HepG2 (cell line): ENCODE measurements around the gene DNAAF1. TPM values are rescaled to one million over a fixed set of nuclear protein-coding genes. Genes with fewer than 3 reads are reported as not detected.

ENCODE experiments used
- ESRRA ChIP-seq: sonication (generic); formaldehyde crosslinking; IDR thresholded peaks from 2 replicates; pipeline ENCODE4 v1.5.1; 2020; ENCODE audit warnings: mild to moderate bottlenecking, low read depth, missing genetic modification reagents
- FOXA3 ChIP-seq: IDR thresholded peaks from 2 replicates; pipeline ENCODE4 v1.6.1; 2016; ENCODE audit warnings: missing genetic modification reagents, missing compliant biosample characterization
- GATAD2A ChIP-seq: IDR thresholded peaks from 2 replicates; pipeline ENCODE4 v1.6.1; 2016
- HDAC1 ChIP-seq: sonication (generic); formaldehyde crosslinking; IDR thresholded peaks from 2 replicates; pipeline ENCODE4 v1.5.1; 2020; ENCODE audit warnings: mild to moderate bottlenecking, missing genetic modification reagents
- SMAD9 ChIP-seq: sonication (generic); formaldehyde crosslinking; IDR thresholded peaks from 2 replicates; pipeline ENCODE4 v1.5.1; 2020; ENCODE audit warnings: mild to moderate bottlenecking, missing genetic modification reagents
- TAF1 ChIP-seq: sonication (generic); formaldehyde crosslinking; IDR thresholded peaks from 2 replicates; pipeline ENCODE4 v1.4.0; 2020; ENCODE audit warnings: missing genetic modification reagents
- ZBTB38 ChIP-seq: sonication (generic); formaldehyde crosslinking; IDR thresholded peaks from 2 replicates; pipeline ENCODE4 v1.5.1; 2020; ENCODE audit warnings: mild to moderate bottlenecking, missing genetic modification reagents
- ZNF12 ChIP-seq: sonication (generic); formaldehyde crosslinking; IDR thresholded peaks from 2 replicates; pipeline ENCODE4 v1.5.0; 2020; ENCODE audit warnings: missing genetic modification reagents
- ZNF224 ChIP-seq: sonication (generic); formaldehyde crosslinking; IDR thresholded peaks from 2 replicates; pipeline ENCODE4 v1.5.0; 2020; ENCODE audit warnings: mild to moderate bottlenecking, missing genetic modification reagents
- ZNF317 ChIP-seq: sonication (generic); formaldehyde crosslinking; IDR thresholded peaks from 2 replicates; pipeline ENCODE4 v1.5.0; 2020; ENCODE audit warnings: mild to moderate bottlenecking, missing genetic modification reagents
- ZNF446 ChIP-seq: sonication (generic); formaldehyde crosslinking; IDR thresholded peaks from 2 replicates; pipeline ENCODE4 v1.5.0; 2020; ENCODE audit warnings: mild to moderate bottlenecking, missing genetic modification reagents
- ZNF557 ChIP-seq: sonication (generic); formaldehyde crosslinking; IDR thresholded peaks from 2 replicates; pipeline ENCODE4 v1.4.0; 2020; ENCODE audit warnings: missing genetic modification reagents
- polyA plus RNA-seq, 8 experiments: library from polyadenylated mRNA; depleted of rRNA in 3 of 8; stranded (reverse) in 7 of 8; unstranded in 1 of 8; fragments of >200 nt; fragmentation: Illumina TruSeq in 4 of 8; extraction: Trizol in 4 of 8; gene quantifications; 2 replicates each; pipeline versions ENCODE4 v1.2.1 to v1.2.3, GENCODE V29; 2011 to 2016; ENCODE audit warnings: low read depth in 4 of 8, missing spikeins in 1 of 8, mixed read lengths in 1 of 8; ENCODE audit not compliant: insufficient read depth in 1 of 8
- total RNA-seq, 5 experiments: library from RNA; depleted of rRNA; stranded (reverse); fragments of >200 nt; fragmentation: Illumina TruSeq; extraction: Trizol; gene quantifications; 2 replicates each; pipeline ENCODE4 v1.2.3, GENCODE V29; 2016; ENCODE audit warnings: low read depth in 1 of 5
- TF ChIP-seq, protein P1 (sequence below): sonication (generic); formaldehyde crosslinking; IDR thresholded peaks from 2 replicates; pipeline ENCODE4 v1.5.1; 2020; ENCODE audit warnings: mild to moderate bottlenecking, missing genetic modification reagents
- TF ChIP-seq, protein P2 (sequence below): sonication (generic); formaldehyde crosslinking; IDR thresholded peaks from 2 replicates; pipeline ENCODE4 v1.5.1; 2020; ENCODE audit warnings: mild to moderate bottlenecking, missing genetic modification reagents, moderate library complexity
- TF ChIP-seq, protein P3 (sequence below): sonication (generic); formaldehyde crosslinking; IDR thresholded peaks from 2 replicates; pipeline ENCODE4 v1.4.0; 2020; ENCODE audit warnings: missing genetic modification reagents; ENCODE audit errors: not compliant biosample characterization
- TF ChIP-seq, protein P4 (sequence below): sonication (generic); formaldehyde crosslinking; IDR thresholded peaks from 2 replicates; pipeline ENCODE4 v1.9.0; 2022; ENCODE audit warnings: missing genetic modification reagents, mild to moderate bottlenecking, borderline replicate concordance
- TF ChIP-seq, protein P5 (sequence below): sonication (generic); formaldehyde crosslinking; IDR thresholded peaks from 2 replicates; pipeline ENCODE4 v1.4.0; 2020; ENCODE audit warnings: mild to moderate bottlenecking, low read depth, missing genetic modification reagents

Gene DNAAF1
- total and polyA plus RNA-seq, 2 of the 13 experiments (the other 11 are each of a cell fraction or from before 2014, with no cell fraction given): 0.04 TPM; not detected in 1

DNA sequence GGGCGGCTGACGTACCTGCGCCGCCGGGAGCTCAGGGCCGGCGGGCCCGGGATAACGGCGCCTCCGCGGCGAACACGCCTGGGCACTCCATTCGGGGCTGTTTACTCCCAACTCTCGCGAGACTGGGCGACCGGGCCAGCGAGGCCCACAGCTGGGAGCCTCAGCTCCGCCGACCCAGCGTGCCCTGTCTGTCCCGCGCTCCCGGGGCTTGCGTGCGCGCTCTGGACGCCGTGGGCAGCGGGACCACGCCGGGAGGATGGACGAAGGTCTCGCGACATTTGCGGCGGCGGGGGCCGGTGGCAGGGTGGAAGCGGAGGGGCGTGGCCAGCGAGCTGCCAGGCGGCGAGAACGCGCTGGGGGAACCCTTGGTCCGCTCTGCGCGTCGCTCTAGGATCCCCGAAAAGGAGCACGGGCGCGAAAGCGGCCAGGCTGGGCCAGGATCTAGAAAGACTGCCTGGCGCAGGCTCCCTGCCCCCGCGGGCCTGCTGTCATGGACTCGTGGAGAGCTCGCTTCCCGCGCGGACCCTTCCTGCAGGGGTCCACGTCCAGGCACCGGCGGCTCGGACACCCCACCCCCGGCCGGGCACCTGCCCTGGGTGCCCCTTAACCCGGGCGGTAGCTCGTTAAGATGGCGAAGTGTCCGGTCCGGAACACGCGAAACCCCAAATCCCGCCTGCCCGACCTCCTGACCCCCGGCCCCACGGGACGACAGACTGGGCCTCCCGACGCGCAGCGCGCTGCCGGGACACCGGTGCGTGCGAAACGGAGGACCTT lies 28.2 kb upstream of the DNAAF1 start, which contains the start of gene MBTPS1 (continued):
- peak; percentile 94 for TF ChIP-seq HDAC1
- no peak for TF ChIP-seq ZNF12
- TF ChIP-seq, protein P1, sequence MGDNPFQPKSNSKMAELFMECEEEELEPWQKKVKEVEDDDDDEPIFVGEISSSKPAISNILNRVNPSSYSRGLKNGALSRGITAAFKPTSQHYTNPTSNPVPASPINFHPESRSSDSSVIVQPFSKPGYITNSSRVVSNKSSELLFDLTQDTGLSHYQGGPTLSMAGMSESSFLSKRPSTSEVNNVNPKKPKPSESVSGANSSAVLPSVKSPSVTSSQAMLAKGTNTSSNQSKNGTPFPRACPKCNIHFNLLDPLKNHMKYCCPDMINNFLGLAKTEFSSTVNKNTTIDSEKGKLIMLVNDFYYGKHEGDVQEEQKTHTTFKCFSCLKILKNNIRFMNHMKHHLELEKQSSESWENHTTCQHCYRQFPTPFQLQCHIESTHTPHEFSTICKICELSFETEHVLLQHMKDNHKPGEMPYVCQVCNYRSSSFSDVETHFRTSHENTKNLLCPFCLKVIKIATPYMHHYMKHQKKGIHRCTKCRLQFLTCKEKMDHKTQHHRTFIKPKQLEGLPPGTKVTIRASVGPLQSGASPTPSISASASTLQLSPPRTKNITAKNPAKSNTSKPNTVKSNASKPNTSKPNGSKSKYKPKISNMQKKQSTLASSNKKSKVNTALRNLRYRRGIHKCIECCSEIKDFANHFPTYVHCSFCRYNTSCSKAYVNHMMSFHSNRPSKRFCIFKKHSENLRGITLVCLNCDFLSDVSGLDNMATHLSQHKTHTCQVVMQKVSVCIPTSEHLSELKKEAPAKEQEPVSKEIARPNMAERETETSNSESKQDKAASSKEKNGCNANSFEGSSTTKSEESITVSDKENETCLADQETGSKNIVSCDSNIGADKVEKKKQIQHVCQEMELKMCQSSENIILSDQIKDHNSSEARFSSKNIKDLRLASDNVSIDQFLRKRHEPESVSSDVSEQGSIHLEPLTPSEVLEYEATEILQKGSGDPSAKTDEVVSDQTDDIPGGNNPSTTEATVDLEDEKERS (CRISPR knock-in tag): no peak
- TF ChIP-seq GATAD2A (CRISPR knock-in tag): 0 out of 2 replicates have a peak, but pooled peaks have one; percentile 23
- TF ChIP-seq ESRRA: peak; percentile 41; the same call in 1 of the 2 replicates
- TF ChIP-seq, protein P2, sequence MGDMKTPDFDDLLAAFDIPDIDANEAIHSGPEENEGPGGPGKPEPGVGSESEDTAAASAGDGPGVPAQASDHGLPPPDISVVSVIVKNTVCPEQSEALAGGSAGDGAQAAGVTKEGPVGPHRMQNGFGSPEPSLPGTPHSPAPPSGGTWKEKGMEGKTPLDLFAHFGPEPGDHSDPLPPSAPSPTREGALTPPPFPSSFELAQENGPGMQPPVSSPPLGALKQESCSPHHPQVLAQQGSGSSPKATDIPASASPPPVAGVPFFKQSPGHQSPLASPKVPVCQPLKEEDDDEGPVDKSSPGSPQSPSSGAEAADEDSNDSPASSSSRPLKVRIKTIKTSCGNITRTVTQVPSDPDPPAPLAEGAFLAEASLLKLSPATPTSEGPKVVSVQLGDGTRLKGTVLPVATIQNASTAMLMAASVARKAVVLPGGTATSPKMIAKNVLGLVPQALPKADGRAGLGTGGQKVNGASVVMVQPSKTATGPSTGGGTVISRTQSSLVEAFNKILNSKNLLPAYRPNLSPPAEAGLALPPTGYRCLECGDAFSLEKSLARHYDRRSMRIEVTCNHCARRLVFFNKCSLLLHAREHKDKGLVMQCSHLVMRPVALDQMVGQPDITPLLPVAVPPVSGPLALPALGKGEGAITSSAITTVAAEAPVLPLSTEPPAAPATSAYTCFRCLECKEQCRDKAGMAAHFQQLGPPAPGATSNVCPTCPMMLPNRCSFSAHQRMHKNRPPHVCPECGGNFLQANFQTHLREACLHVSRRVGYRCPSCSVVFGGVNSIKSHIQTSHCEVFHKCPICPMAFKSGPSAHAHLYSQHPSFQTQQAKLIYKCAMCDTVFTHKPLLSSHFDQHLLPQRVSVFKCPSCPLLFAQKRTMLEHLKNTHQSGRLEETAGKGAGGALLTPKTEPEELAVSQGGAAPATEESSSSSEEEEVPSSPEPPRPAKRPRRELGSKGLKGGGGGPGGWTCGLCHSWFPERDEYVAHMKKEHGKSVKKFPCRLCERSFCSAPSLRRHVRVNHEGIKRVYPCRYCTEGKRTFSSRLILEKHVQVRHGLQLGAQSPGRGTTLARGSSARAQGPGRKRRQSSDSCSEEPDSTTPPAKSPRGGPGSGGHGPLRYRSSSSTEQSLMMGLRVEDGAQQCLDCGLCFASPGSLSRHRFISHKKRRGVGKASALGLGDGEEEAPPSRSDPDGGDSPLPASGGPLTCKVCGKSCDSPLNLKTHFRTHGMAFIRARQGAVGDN (CRISPR knock-in tag): peak; percentile 96
- peak; percentile 76 for TF ChIP-seq ZNF317 (CRISPR knock-in tag)
- peak; percentile 85 for TF ChIP-seq ZBTB38 (CRISPR knock-in tag)
- TF ChIP-seq ZNF446: peak; percentile 93; the same call in 1 of the 2 replicates
- peak; percentile 75 for TF ChIP-seq TAF1
- no peak for TF ChIP-seq ZNF557 (CRISPR knock-in tag)
- TF ChIP-seq, protein P3, sequence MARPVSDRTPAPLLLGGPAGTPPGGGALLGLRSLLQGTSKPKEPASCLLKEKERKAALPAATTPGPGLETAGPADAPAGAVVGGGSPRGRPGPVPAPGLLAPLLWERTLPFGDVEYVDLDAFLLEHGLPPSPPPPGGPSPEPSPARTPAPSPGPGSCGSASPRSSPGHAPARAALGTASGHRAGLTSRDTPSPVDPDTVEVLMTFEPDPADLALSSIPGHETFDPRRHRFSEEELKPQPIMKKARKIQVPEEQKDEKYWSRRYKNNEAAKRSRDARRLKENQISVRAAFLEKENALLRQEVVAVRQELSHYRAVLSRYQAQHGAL (CRISPR knock-in tag): no peak
- peak; percentile 89 for TF ChIP-seq FOXA3 (CRISPR knock-in tag)
- TF ChIP-seq, protein P4, sequence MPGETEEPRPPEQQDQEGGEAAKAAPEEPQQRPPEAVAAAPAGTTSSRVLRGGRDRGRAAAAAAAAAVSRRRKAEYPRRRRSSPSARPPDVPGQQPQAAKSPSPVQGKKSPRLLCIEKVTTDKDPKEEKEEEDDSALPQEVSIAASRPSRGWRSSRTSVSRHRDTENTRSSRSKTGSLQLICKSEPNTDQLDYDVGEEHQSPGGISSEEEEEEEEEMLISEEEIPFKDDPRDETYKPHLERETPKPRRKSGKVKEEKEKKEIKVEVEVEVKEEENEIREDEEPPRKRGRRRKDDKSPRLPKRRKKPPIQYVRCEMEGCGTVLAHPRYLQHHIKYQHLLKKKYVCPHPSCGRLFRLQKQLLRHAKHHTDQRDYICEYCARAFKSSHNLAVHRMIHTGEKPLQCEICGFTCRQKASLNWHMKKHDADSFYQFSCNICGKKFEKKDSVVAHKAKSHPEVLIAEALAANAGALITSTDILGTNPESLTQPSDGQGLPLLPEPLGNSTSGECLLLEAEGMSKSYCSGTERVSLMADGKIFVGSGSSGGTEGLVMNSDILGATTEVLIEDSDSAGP: peak; percentile 81; the same call in 1 of the 2 replicates
- 0 out of 2 replicates have a peak, but pooled peaks have one; percentile 27 for TF ChIP-seq ZNF224 (CRISPR knock-in tag)
- TF ChIP-seq, protein P5, sequence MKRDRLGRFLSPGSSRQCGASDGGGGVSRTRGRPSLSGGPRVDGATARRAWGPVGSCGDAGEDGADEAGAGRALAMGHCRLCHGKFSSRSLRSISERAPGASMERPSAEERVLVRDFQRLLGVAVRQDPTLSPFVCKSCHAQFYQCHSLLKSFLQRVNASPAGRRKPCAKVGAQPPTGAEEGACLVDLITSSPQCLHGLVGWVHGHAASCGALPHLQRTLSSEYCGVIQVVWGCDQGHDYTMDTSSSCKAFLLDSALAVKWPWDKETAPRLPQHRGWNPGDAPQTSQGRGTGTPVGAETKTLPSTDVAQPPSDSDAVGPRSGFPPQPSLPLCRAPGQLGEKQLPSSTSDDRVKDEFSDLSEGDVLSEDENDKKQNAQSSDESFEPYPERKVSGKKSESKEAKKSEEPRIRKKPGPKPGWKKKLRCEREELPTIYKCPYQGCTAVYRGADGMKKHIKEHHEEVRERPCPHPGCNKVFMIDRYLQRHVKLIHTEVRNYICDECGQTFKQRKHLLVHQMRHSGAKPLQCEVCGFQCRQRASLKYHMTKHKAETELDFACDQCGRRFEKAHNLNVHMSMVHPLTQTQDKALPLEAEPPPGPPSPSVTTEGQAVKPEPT (CRISPR knock-in tag): peak; percentile 80
- TF ChIP-seq SMAD9 (CRISPR knock-in tag): 0 out of 2 replicates have a peak, but pooled peaks have one; percentile 72
